GM12865 (cell line): ENCODE data around the gene FLCN.

ENCODE experiments used
- DNase-seq: peaks from one replicate; pipeline ENCODE4 v3.0.0; 2010; ENCODE audit warnings: low read depth
- H3K4me3 ChIP-seq: 2 replicates; pipeline ENCODE4 v1.5.1; 2011; ENCODE audit warnings: mild to moderate bottlenecking, low read depth, low read length, control low read depth
- CTCF ChIP-seq: IDR thresholded peaks from 2 replicates; pipeline ENCODE4 v1.5.1; 2011; ENCODE audit warnings: low read length, control low read depth, low read depth, inconsistent platforms; ENCODE audit not compliant: insufficient read depth; ENCODE audit errors: missing control alignments

The FLCN gene

GRCh38 chr17:17175340-17175739, 61.6 kb downstream of the FLCN start:
- H3K4me3 ChIP-seq = no peak overlapping the region
- TF ChIP-seq CTCF = no peak
- DNase-seq = no peak

GRCh38 chr17:17173921-17174320, 63.0 kb downstream of the FLCN start:
- no peak for DNase-seq
- no peak overlapping the region for H3K4me3 ChIP-seq
- TF ChIP-seq CTCF = no peak

- TF ChIP-seq CTCF = no peak
- no peak for DNase-seq
- H3K4me3 ChIP-seq = no peak overlapping the region
Measured at GRCh38 chr17:17172990-17173389, 64.0 kb downstream of the FLCN start.

- no peak for TF ChIP-seq CTCF
- DNase-seq = no peak
Measured at GRCh38 chr17:17172001-17172939, 64.7 kb downstream of the FLCN start.

GRCh38 chr17:17171186-17171585, 65.8 kb downstream of the FLCN start:
- no peak for DNase-seq
- no peak overlapping the region for H3K4me3 ChIP-seq
- TF ChIP-seq CTCF = no peak

More at GRCh38 chr17:17172001-17172939, 64.7 kb downstream of the FLCN start:
- no peak overlapping the region for H3K4me3 ChIP-seq

GRCh38 chr17:17170346-17170985, 66.5 kb downstream of the FLCN start:
- H3K4me3 ChIP-seq = no peak overlapping the region
- DNase-seq = no peak
- no peak for TF ChIP-seq CTCF
